ENCODE data around the gene CLIC3. TPM values are rescaled to one million over a fixed set of nuclear protein-coding genes. Genes with fewer than 3 reads are reported as not detected.

Gene CLIC3
- total RNA-seq, 1 experiment from 2014 or later: 24.1 TPM

- TF ChIP-seq, protein P1, sequence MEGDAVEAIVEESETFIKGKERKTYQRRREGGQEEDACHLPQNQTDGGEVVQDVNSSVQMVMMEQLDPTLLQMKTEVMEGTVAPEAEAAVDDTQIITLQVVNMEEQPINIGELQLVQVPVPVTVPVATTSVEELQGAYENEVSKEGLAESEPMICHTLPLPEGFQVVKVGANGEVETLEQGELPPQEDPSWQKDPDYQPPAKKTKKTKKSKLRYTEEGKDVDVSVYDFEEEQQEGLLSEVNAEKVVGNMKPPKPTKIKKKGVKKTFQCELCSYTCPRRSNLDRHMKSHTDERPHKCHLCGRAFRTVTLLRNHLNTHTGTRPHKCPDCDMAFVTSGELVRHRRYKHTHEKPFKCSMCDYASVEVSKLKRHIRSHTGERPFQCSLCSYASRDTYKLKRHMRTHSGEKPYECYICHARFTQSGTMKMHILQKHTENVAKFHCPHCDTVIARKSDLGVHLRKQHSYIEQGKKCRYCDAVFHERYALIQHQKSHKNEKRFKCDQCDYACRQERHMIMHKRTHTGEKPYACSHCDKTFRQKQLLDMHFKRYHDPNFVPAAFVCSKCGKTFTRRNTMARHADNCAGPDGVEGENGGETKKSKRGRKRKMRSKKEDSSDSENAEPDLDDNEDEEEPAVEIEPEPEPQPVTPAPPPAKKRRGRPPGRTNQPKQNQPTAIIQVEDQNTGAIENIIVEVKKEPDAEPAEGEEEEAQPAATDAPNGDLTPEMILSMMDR (conservative IDR thresholded peaks at IDR 0.05): no peak
- TF ChIP-seq EZH2 (IDR thresholded peaks at IDR 0.05; ENCODE audit: low read depth): no peak
- Histone ChIP-seq H3K9me2 (ENCODE audit: insufficient read depth) (no peaks in the 10 kb centered on the region), H2AFZ (no peak overlapping the region), H3F3A (ENCODE audit: insufficient read depth, low read depth) (peaks cover 6% of the 10 kb centered on the region; the same call in 1 of the 2 replicates), H3K9me3 (ENCODE audit: insufficient read depth, low read depth) (no peaks in the 10 kb centered on the region), H3K27ac (no peak overlapping the region), H3K36me3 (ENCODE audit: low read depth) (no peaks in the 10 kb centered on the region), H3K4me3 (no peak overlapping the region), H3K4me2 (no peak overlapping the region), H4K20me1 (ENCODE audit: insufficient read depth) (no peaks in the 10 kb centered on the region), H3K27me3 (ENCODE audit: insufficient read depth, low read depth) (no peaks in the 10 kb centered on the region), H3K79me2 (ENCODE audit: low read depth) (no peaks in the 10 kb centered on the region), H3K4me1 (replicated peaks; ENCODE audit: insufficient read depth) (no peaks in the 10 kb centered on the region)
- POLR2A ChIA-PET (ENCODE audit: unreplicated experiment): no interaction called here
- BruUV-seq (replicated peaks): no TSS peak
- no peak for DNase-seq
- CTCF ChIA-PET: no interaction called here
- intact Hi-C loops (cut with micrococcal nuclease; ENCODE audit: unreplicated experiment): no loop called here
Observed at GRCh38 chr9:136957901-136958300, 38.5 kb downstream of the CLIC3 start.

- Histone ChIP-seq H3F3A (ENCODE audit: insufficient read depth, low read depth) (peaks cover 2% of the 10 kb centered on the region; the same call in 1 of the 2 replicates), H3K27ac (no peak overlapping the region), H3K4me3 (no peak overlapping the region), H3K4me2 (no peak overlapping the region), H3K79me2 (ENCODE audit: low read depth) (no peaks in the 10 kb centered on the region), H2AFZ (no peak overlapping the region), H3K9me3 (ENCODE audit: insufficient read depth, low read depth) (no peaks in the 10 kb centered on the region), H3K9me2 (ENCODE audit: insufficient read depth) (no peaks in the 10 kb centered on the region), H3K36me3 (ENCODE audit: low read depth) (no peaks in the 10 kb centered on the region), H3K4me1 (replicated peaks; ENCODE audit: insufficient read depth) (no peaks in the 10 kb centered on the region), H4K20me1 (ENCODE audit: insufficient read depth) (no peaks in the 10 kb centered on the region), H3K27me3 (ENCODE audit: insufficient read depth, low read depth) (no peaks in the 10 kb centered on the region)
- BruUV-seq (replicated peaks): no TSS peak
- no peak for DNase-seq
- ChIA-PET POLR2A (ENCODE audit: unreplicated experiment) (no interaction called here), CTCF (no interaction called here)
- intact Hi-C loops (cut with micrococcal nuclease; ENCODE audit: unreplicated experiment): no loop called here
- TF ChIP-seq, protein P1 (conservative IDR thresholded peaks at IDR 0.05): no peak
- no peak for TF ChIP-seq EZH2 (IDR thresholded peaks at IDR 0.05; ENCODE audit: low read depth)
Observed at GRCh38 chr9:136957461-136957860, 38.9 kb downstream of the CLIC3 start.

GRCh38 chr9:136956604-136957003 lies 39.8 kb downstream of the CLIC3 start:
- Histone ChIP-seq H3K9me3 (ENCODE audit: insufficient read depth, low read depth) (no peaks in the 10 kb centered on the region), H3K27ac (no peak overlapping the region), H3K4me2 (no peak overlapping the region), H3K79me2 (ENCODE audit: low read depth) (no peaks in the 10 kb centered on the region), H3K4me3 (no peak overlapping the region), H3K9me2 (ENCODE audit: insufficient read depth) (no peaks in the 10 kb centered on the region), H2AFZ (no peak overlapping the region), H3K4me1 (replicated peaks; ENCODE audit: insufficient read depth) (no peaks in the 10 kb centered on the region), H4K20me1 (ENCODE audit: insufficient read depth) (no peaks in the 10 kb centered on the region), H3F3A (ENCODE audit: insufficient read depth, low read depth) (no peaks in the 10 kb centered on the region), H3K27me3 (ENCODE audit: insufficient read depth, low read depth) (no peaks in the 10 kb centered on the region), H3K36me3 (ENCODE audit: low read depth) (no peaks in the 10 kb centered on the region)
- no TSS peak for BruUV-seq (replicated peaks)
- TF ChIP-seq, protein P1 (conservative IDR thresholded peaks at IDR 0.05): no peak
- no peak for TF ChIP-seq EZH2 (IDR thresholded peaks at IDR 0.05; ENCODE audit: low read depth)
- ChIA-PET CTCF (no interaction called here), POLR2A (ENCODE audit: unreplicated experiment) (no interaction called here)
- DNase-seq: no peak
- intact Hi-C loops (cut with micrococcal nuclease; ENCODE audit: unreplicated experiment): no loop called here
